Activated CD4-positive, CD25-positive, alpha-beta regulatory T cell treated with anti-CD3 and anti-CD28 coated beads, Interleukin-2, amount 50 U/mL, for 16 hours (primary cell): ENCODE data around the gene SGMS1.

Experiments
- DNase-seq: peaks from one replicate; pipeline ENCODE4 v3.0.0-alpha.2; 2020; ENCODE audit warnings: low read depth, low spot score

SGMS1 gene

DNA sequence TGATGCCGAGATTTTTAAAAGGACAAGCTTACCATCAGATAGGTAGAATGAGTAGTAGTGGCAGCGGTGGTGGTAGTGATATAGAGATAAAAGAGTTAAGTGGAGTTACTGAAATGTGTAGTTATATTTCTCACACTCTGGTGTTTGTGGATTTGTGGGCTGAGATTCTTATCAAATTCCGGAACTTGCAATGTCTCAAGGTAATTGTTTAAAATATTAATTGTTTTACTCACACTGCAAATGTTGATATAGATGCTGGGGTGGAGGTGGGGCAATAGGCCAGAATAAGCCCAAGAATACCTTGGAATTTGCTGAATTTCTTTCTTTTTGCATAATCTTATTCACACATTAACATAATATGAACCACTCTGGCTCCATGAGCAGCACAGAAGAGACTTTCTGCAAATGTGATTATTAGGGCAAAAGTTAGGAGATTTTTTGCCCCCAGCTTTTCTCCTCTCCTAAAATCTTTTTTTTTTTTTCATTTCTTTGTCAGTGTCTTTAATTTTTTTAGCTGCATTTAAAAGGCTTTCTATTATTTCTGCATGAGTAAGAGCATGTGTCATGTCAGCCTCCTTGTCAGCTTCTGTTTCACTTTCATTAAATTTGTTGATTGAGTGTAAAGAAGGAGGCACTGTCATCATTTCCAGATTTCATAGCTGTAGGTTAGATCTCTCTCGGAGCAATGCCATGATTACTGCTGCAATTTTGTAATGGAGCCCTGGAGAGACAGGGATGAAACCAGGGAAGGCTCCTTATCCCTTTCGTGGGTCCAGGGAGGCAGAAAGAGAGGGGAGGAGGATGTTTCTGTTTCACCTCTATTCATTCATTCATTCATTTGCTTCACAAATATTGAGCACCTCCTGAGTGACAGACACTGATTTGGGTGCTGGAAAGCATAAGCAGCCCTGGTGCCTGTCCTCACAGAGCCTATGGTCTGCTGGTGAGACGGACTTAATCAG is 13.1 kb upstream of the SGMS1 start:
- no peak for DNase-seq

DNA sequence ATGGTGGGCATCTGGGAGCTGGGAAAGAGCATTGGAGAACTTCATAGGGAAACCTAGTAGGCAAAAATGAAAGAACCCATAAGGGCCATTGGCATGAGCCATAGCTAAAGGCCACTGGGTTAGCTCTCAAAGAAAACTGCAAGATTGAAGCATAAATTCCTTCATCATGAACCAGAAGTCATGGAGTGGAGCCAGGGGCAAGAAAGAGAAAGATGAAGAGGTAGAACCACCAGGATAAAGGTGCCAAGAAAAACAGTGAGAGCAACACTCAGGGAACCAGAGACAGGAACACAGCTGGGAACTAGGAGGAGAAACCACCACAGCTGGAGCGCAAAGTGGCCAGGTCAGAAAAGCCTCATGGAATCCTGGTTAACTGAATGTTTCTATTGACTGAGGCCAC is 11.5 kb upstream of the SGMS1 start:
- no peak for DNase-seq

- DNase-seq = no peak
These were observed 10.7 kb upstream of the SGMS1 start for GRCh38 chr10:50634479-50634878.

- no peak for DNase-seq
These were observed 7.3 kb upstream of the SGMS1 start for GRCh38 chr10:50631052-50631451.

DNA sequence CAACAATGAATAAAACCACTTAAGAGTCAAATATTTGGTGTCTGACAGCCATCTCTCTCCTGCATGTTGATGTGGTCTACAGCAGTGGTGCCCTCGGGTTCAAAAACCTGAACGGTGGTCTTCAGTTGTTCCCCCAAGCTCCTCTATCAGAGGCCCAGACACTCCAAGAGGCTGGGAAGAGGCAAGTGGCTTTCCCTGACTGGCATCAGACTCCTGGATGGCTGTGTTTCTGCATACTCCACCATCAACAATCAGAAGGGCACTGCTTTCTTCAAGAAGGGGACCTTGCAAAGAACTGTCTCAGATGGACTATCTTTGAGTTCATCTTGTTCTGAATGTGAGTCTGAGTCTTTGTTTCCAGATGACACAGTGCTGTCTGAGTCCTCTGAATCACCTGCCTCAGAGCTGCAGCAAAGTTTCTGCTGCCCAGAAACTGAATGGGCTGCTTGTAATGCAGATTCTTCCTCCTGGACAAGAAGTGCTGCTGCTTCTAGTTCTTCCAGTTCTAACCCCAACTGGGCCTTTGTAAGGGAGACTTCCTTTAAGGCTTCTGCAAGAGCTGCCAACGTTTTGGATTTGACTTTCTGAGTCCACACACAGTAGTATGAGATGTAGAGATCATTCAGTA is 5.9 kb upstream of the SGMS1 start:
- no peak for DNase-seq

DNA sequence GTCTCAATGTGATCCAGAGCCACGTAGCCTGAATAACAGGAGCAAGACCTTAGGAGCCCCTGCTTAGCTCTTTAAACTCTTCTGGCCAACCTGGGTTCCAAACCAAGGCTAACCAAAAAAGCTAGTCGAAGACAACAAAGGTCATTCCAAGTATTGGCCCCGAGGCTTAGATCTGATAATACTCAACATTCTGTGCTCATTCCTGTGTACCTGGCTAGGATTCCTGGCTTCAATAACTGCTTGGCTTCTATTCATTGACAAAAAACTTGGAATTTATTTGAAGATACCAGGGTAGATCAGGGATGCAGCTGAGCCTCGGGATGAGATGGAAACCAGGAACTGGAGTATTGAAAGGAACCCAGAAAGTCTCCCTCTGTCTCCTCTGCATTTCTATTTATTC is 4.1 kb upstream of the SGMS1 start:
- DNase-seq = no peak

DNA sequence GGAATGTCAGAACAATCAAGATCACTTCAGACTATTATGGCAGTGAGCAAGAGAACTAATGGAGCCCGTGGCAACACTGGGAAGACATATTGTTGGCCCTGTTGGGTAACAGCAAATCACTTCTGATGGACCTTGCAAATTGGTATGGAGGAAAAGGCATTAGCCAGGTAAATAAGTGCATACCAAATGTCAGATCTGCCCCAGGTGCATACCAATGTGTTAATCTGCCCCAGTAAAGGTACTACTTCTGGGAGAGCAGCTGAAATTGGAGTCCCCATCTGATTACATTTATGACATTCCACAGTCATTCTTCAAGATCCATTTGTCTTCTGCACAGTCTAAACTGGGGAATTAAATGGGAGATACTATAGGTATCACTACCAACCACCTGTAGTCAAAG is 3.7 kb upstream of the SGMS1 start:
- no peak for DNase-seq

DNA sequence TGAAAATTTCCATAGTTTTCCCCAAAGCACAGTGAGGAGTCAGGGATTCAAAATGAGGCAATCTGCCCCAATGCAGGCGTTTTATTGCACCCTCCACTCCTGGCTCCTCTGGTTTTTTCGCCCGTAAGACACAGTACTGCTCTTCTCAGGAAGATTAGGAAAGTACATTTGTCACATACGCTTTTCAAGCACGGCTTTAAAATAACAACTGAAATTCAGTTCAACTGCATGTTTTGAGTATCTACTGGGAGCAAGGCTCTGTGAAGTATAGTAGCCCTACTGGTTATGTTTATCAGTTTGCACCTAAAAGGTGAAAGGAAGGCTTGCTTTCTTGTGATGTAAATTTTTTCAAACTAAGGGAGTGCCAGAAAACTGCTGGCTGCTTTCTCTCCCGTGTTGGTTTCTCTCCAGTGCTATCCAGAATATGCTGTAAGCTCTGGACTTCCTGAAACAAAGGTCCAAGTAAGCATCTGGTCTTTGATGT is 1.9 kb upstream of the SGMS1 start:
- DNase-seq = no peak

DNA sequence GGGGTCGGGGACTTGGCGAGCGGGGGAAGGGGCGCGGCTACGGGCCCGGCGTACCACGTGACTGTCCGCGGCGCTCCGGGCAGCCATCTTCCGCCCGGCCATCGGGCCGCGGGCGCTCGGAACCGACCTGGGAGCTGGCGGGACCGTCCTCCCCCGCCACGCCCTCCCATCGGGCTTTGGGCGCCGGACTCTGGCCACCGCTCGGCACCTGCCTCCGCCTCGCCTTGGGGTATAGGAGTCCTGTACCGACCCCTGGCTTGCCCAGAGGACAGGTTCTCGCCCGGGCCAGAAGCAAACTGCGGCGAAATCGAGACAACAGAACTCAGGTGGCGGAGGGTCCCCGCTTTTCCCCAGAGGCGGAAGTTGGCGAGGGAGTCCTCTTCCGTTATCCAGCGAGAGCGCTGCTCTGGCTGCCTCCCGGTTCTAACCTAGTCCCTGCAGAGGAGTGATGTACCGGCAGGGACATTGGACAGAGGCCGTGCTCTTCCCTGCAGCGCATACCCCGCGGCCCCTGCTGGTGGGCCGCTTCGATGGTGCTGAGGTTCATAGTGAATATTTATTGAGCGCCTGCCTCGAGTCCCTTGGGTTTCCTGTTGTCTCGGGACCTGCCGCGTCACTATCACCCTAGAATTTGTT is 1.2 kb upstream of the SGMS1 start:
- peak; percentile 31 for DNase-seq

- DNase-seq = peak; percentile 89
These were observed 683 bp upstream of the SGMS1 start for GRCh38 chr10:50624413-50624865.

GRCh38 chr10:50622706-50623662 is 772 bp downstream of the SGMS1 start:
- no peak for DNase-seq

- no peak for DNase-seq
These were observed 1.6 kb downstream of the SGMS1 start for GRCh38 chr10:50621968-50622705.

DNA sequence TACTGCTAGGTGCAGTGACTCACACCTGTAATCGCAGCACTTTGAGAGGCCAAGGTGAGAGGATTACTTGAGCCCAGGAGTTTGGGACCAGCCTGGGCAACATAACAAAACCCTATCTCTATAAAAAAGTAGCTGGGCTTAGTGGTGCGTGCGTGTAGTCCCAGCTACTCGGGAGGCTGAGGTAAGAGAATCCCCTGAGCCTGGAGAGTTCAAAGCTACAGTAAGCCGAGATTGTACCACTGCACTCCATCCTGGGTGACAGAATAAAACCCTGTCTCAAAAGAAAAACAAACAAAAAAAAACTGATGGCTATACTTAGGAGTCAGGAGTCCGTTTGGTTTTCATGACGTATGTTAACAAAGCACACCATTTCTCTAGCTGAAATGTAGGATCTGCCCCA is 2.9 kb downstream of the SGMS1 start:
- DNase-seq = no peak

DNA sequence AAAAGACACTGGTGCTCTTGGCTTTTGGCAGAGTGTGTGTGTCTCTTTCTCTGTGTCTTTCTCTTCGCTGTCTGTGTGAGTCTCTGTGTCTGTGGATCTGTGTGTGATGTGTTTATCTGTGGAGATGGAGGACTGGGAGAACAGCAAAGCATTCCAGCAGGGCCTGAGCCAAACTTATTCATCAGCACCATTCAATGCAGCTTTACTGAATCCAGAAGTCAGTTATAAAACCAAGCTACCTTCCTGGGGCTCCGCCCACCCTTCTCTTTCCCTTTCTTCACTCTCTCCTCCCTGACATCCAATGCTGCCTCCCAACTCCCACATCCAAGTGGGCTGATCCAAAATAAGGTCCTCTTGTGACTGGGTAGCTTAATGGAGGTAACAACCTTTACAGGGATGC is 3.9 kb downstream of the SGMS1 start:
- no peak for DNase-seq

DNA sequence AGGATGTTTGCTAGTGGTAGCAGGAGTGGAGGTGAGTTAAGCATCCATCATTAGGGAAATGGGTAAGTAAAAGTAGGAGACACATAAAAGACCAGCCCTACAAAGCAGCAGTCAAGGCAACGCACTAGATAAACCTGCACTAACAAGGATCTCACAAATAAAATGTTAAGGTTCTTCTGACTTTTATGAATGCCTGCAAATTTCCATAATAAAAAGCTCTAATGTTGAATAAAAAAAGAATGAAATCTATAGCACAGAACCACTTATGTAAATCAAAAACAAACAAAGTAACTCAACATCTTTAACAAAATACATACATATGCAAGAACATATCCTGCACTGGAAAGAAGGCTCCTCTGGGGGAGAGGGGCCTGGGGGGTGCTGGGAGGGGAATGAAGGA is 4.6 kb downstream of the SGMS1 start:
- DNase-seq = no peak

DNA sequence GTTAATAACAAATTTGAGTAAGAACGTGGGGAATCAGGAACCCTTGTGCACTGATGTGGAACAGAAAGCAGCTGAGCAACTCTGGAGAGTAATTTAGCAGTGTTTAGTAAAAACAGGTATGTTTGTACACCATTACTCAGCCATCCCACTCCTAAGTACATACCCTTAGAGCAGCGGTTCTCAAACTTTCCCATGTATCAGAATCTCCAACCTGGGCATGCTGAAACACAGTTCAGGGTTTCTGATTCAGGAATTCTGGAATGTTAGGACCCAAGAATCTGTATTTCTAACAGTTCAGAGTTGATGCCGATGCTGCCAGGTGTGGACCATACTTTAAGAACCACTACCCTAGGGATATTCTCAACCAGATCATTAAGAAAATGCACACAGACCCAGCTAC is 5.1 kb downstream of the SGMS1 start:
- DNase-seq = no peak

DNA sequence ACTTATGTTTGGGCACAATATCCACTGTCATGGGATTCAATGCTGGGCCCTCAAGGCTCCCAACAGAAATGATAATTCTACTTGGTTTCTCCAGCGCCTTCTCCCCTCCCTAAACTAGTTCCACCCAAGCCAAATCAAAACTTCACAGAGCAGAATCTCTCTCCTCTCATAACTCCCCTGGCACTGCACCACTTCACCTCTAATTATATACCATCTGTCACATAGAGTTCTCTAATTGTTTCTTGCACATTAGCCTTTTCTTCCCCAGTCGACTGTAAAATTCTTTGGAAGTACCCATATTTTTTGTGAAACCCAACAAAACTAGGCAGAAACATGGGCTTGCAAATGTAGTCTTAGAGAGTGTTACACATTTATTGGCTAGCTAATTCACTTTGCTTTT is 8.1 kb downstream of the SGMS1 start:
- no peak for DNase-seq

DNA sequence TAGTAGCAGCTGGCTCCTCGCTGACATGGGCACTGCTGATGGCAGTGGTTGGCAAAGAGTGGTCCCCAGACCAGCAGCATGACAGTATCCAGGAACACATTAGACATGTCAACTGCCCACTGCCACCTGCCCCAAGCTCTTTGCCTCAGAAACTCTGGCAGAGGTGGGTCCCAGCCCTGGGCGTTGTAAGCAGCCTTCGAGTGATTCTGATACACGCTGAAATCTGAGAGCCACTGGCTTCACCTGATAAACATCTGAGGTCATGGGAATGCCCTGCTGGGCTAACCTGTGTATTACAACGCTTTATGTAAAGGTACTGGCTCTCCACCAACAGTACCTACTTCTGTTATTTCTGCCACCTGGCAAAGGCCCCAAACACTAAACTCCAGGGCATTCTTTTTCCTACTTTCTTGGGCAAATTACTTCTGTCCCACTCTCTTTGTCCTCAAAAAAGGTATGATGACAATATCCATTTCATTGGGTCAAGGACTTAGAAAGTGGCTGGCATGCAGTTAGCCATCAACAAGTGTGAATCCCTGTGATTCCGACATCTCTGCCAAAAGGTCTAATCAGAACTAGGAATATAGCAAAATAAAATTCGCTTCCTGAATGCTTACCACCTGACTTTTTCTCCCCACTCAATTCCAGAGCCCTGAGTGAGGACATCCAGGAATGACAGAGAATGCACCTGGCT is 9.2 kb downstream of the SGMS1 start:
- no peak for DNase-seq

GRCh38 chr10:50613726-50614443 is 9.9 kb downstream of the SGMS1 start:
- DNase-seq = no peak
